ENCODE results near the gene BTN2A1. TPM values are rescaled to one million over a fixed set of nuclear protein-coding genes. Genes with fewer than 3 reads are reported as not detected.

The BTN2A1 gene
- total RNA-seq, 1 experiment from 2014 or later: 13.1 TPM

DNA sequence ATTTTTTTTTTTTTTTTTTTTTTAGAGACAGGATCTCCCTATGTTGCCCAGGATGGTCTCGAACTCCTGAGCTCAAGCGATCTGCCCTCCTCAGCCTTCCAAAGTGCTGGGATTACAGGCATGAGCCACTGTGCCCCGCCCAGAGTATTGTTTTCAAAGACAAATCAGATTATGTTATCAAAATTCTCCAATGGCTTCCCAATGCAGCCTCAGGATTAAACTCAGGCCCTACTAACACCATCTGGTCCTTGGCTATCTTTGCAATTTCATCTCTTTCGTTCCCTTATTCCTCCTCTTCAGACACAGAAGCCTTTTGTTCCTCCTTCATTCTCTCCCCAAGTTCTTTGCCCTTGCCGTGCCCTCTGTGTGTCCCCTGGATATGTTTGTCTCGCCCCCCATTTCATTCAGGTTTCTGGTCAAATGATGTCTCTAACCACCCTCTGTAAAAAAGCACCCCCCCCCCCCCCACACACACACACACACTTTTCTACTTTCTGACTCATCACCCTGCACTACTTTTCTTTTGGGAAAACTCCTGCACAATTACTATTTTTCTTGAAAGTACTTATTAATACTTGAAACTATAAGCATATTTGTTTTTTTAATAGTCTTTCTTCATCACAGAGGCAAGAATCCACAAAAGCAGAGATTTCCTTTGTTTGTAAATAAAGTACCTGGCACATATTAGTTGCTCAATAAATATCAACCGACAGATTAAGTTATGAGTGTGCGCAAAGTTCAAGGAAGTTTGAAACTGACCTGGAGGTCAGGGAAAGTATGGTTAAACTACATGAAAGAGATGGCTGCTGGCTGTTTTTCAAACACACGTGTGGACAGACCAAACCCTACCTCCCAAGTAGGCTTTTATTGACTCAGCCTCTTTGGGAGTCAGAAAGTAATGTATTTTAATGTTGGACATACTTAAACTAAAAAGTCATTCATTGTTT lies 59.0 kb downstream of the BTN2A1 start:
- no peak for ATAC-seq
- Histone ChIP-seq H3K4me1 (ENCODE audit: insufficient read depth, low read length) (peaks cover 6% of the 10 kb centered on the region), H3K9ac (ENCODE audit: low read length) (no peak overlapping the region), H4K20me1 (ENCODE audit: low read length) (no peaks in the 10 kb centered on the region), H3K27ac (ENCODE audit: low read length) (no peak overlapping the region), H3K36me3 (ENCODE audit: low read depth, low read length) (no peaks in the 10 kb centered on the region), H3K4me3 (ENCODE audit: low read length) (no peak overlapping the region), H3K79me2 (ENCODE audit: low read length) (no peaks in the 10 kb centered on the region), H3K27me3 (ENCODE audit: low read length) (no peaks in the 10 kb centered on the region), H3F3A (ENCODE audit: low read length, unreplicated experiment) (no peaks in the 10 kb centered on the region), H2AFZ (ENCODE audit: low read length) (no peak overlapping the region), H3K9me2 (replicated peaks; ENCODE audit: low read length) (no peaks in the 10 kb centered on the region), H3K9me3 (ENCODE audit: low read length) (no peaks in the 10 kb centered on the region), H3K4me2 (ENCODE audit: low read length) (no peak overlapping the region)
- DNase-seq: no peak
- no peak for TF ChIP-seq EZH2 (IDR thresholded peaks at IDR 0.05; ENCODE audit: low read length, unreplicated experiment)
- no peak for TF ChIP-seq EZH2phosphoT487 (IDR thresholded peaks at IDR 0.05; ENCODE audit: borderline replicate concordance, low read length)
- TF ChIP-seq CTCF (conservative IDR thresholded peaks at IDR 0.05; ENCODE audit: low read depth, low read length): no peak
- intact Hi-C loops (cut with micrococcal nuclease): no loop called here
- ChIA-PET POLR2A (ENCODE audit: unreplicated experiment) (no interaction called here), CTCF (no interaction called here)
- no TSS peak for BruUV-seq (replicated peaks)

Other genes with a start within 250 kb of the BTN2A1 start
- gene BTN3A2, start 92.8 kb upstream of the BTN2A1 start, total RNA-seq (2014; rRNA removed): 2.4 and 5.4 TPM in 2 replicates
- 9.1 and 11.4 TPM in 2 replicates for gene BTN2A2, start 74.8 kb upstream of the BTN2A1 start, total RNA-seq (2014; rRNA removed)
- 4.5 and 5.4 TPM in 2 replicates for gene BTN3A1, start 55.7 kb upstream of the BTN2A1 start, total RNA-seq (2014; rRNA removed)
- 5.0 and 10.1 TPM in 2 replicates for gene BTN3A3, start 17.5 kb upstream of the BTN2A1 start, total RNA-seq (2014; rRNA removed)
- gene BTN1A1, start 42.3 kb downstream of the BTN2A1 start, total RNA-seq (2014; rRNA removed): not detected in 2 replicates
- 54.8 and 57.5 TPM in 2 replicates for gene HMGN4, start 80.4 kb downstream of the BTN2A1 start, total RNA-seq (2014; rRNA removed)
- 26.9 and 33.7 TPM in 2 replicates for gene ABT1, start 139.0 kb downstream of the BTN2A1 start, total RNA-seq (2014; rRNA removed)
- gene ZNF322, start 201.8 kb downstream of the BTN2A1 start, total RNA-seq (2014; rRNA removed): 9.2 and 15.7 TPM in 2 replicates